ENCODE measurements around the gene RPP25L. TPM values are rescaled to one million over a fixed set of nuclear protein-coding genes. Genes with fewer than 3 reads are reported as not detected.
A peak's percentile ranks its signal among the peaks of the same experiment; 100 is the strongest.

Gene RPP25L
- 78.3 TPM for polyA plus RNA-seq (2012; ENCODE audit: insufficient read depth, insufficient read length, low read depth)

DNA sequence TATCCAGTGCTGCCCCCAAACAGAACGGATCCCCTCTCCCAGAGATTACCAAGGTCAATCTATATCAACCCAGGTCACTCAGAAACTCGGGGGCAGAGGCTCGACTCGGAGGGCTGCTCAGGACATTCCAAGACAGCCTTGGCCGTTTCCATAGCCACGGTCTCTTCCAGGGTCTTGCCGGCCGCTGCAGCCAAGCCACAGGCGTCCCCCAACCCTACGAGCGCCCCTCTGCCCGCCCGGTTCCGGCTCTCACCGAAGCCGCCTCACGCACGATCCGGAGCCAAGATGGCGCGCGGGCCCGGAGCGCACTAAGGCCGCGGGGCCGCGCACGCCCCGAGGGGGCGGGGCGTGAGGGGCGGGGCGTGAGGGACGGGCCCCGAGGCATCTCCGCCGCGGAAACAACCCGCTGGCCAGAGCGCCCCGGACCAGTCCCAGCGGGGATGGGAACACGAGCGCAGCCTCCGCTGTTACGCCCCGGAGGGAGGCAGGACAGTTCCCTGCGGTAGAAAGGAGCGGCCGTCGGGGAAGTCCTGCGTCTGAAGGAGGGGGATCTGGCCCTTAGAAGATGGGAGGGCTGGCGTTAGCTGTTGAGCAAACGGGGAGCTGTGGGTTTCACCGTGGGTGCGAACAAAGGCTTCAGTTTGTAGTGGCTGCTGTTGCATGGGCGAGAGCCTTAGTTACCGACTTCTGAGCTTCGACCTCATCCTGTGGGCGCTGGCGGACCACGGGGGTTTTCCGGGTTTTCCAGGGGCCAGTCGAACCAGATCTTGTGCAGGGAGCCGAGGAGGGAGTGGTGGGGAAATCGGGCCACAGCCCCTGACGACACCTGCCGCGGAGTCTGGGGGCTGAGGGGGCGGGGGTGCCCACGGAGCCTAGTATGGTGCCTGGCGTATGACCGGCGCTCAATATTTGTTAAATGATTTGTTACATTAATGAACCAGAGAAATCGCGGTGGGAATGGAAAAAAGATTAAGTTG is at the start of gene RPP25L:
TSS of gene RPP25L (minus strand) at position 287 of the 977 bp plus-strand sequence. CDS start 801 bp downstream, outside the sequence.
- no peak for TF ChIP-seq CTCF (IDR thresholded peaks at IDR 0.05; ENCODE audit: low read depth, low read length)
- Histone ChIP-seq H3K4me1 (no peaks in the 10 kb centered on the region; the same call in 1 of the 2 replicates), H3K9me3 (no peaks in the 10 kb centered on the region), H3K27me3 (no peaks in the 10 kb centered on the region), H3K36me3 (0 out of 2 replicates have a peak, but pooled peaks cover under 1% of the 10 kb centered on the region), H3K4me3 (ENCODE audit: low read depth, low read length) (peak within 1 kb of the TSS; percentile 88)
- peak; percentile 92 for DNase-seq

- Histone ChIP-seq H3K4me1 (peaks cover 9% of the 10 kb centered on the region), H3K36me3 (peaks cover 7% of the 10 kb centered on the region; the same call in 1 of the 2 replicates), H3K9me3 (no peaks in the 10 kb centered on the region), H3K4me3 (ENCODE audit: low read depth, low read length) (no peak overlapping the region), H3K27me3 (no peaks in the 10 kb centered on the region)
- DNase-seq = no peak
- TF ChIP-seq CTCF (IDR thresholded peaks at IDR 0.05; ENCODE audit: low read depth, low read length) = no peak
These were observed 47.8 kb upstream of the RPP25L start for GRCh38 chr9:34659592-34660253.

DNA sequence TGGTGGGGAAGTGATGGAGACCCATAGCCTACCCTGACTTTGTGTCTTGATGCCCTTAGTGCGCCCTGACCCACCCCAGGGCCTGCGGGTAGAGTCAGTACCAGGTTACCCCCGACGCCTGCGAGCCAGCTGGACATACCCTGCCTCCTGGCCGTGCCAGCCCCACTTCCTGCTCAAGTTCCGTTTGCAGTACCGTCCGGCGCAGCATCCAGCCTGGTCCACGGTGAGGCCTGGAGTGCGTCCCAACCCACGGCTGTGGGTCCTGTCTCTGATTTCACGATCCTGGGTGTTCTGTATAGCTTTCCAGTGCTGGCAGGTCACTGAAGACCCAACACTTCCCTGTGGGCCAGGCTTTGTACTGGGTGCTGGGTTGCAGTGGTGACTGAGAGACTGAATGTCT is 46.6 kb upstream of the RPP25L start:
- no peak for TF ChIP-seq CTCF (IDR thresholded peaks at IDR 0.05; ENCODE audit: low read depth, low read length)
- H3K36me3 ChIP-seq = peaks cover 7% of the 10 kb centered on the region; the same call in 1 of the 2 replicates
- no peaks in the 10 kb centered on the region for H3K27me3 ChIP-seq
- no peak for DNase-seq
- H3K9me3 ChIP-seq = no peaks in the 10 kb centered on the region
- H3K4me3 ChIP-seq (ENCODE audit: low read depth, low read length) = no peak overlapping the region
- H3K4me1 ChIP-seq = peaks cover 18% of the 10 kb centered on the region

- H3K4me1 ChIP-seq = peaks cover 30% of the 10 kb centered on the region
- H3K9me3 ChIP-seq = no peaks in the 10 kb centered on the region
- H3K36me3 ChIP-seq = peaks cover 7% of the 10 kb centered on the region; the same call in 1 of the 2 replicates
- TF ChIP-seq CTCF (IDR thresholded peaks at IDR 0.05; ENCODE audit: low read depth, low read length) = no peak
- DNase-seq = no peak
- H3K27me3 ChIP-seq = no peaks in the 10 kb centered on the region
- H3K4me3 ChIP-seq (ENCODE audit: low read depth, low read length) = no peak overlapping the region
These were observed 45.1 kb upstream of the RPP25L start for GRCh38 chr9:34656992-34657391.

- no peak for DNase-seq
- peaks cover 44% of the 10 kb centered on the region for H3K4me1 ChIP-seq
- H3K9me3 ChIP-seq = no peaks in the 10 kb centered on the region
- H3K4me3 ChIP-seq (ENCODE audit: low read depth, low read length) = peak overlapping the region; percentile 41
- TF ChIP-seq CTCF (IDR thresholded peaks at IDR 0.05; ENCODE audit: low read depth, low read length) = no peak
- H3K27me3 ChIP-seq = no peaks in the 10 kb centered on the region
- peaks cover 6% of the 10 kb centered on the region; the same call in 1 of the 2 replicates for H3K36me3 ChIP-seq
These were observed 43.5 kb upstream of the RPP25L start for GRCh38 chr9:34655394-34655793.

Data from BE2C (cell line).